ENCODE results near the gene CSRNP3.

Gene CSRNP3

GRCh38 chr2:165634855-165635254, 165.4 kb downstream of the CSRNP3 start:
- TF ChIP-seq CTCF (IDR thresholded peaks at IDR 0.05; ENCODE audit: low read depth, low read length): no peak
- peak; percentile 88 for DNase-seq (ENCODE audit: low read depth, low spot score)
- in situ Hi-C loops (cut with HindIII; ENCODE audit: low sequenced_read_pairs): no loop called here
- H3K4me3 ChIP-seq (ENCODE audit: low read depth, low read length): no peak overlapping the region

- no peak for TF ChIP-seq CTCF (IDR thresholded peaks at IDR 0.05; ENCODE audit: low read depth, low read length)
- DNase-seq (ENCODE audit: low read depth, low spot score): no peak
- in situ Hi-C loops (cut with HindIII; ENCODE audit: low sequenced_read_pairs): no loop called here
- H3K4me3 ChIP-seq (ENCODE audit: low read depth, low read length): no peak overlapping the region
Measured at GRCh38 chr2:165635532-165635931, 166.0 kb downstream of the CSRNP3 start.

GRCh38 chr2:165636959-165637358, 167.5 kb downstream of the CSRNP3 start:
- no peak for TF ChIP-seq CTCF (IDR thresholded peaks at IDR 0.05; ENCODE audit: low read depth, low read length)
- no peak for DNase-seq (ENCODE audit: low read depth, low spot score)
- in situ Hi-C loops (cut with HindIII; ENCODE audit: low sequenced_read_pairs): no loop called here
- no peak overlapping the region for H3K4me3 ChIP-seq (ENCODE audit: low read depth, low read length)

- DNase-seq (ENCODE audit: low read depth, low spot score): no peak
- in situ Hi-C loops (cut with HindIII; ENCODE audit: low sequenced_read_pairs): no loop called here
- no peak overlapping the region for H3K4me3 ChIP-seq (ENCODE audit: low read depth, low read length)
- TF ChIP-seq CTCF (IDR thresholded peaks at IDR 0.05; ENCODE audit: low read depth, low read length): no peak
Measured at GRCh38 chr2:165637396-165637795, 167.9 kb downstream of the CSRNP3 start.

GRCh38 chr2:165639504-165639903, 170.0 kb downstream of the CSRNP3 start:
- DNase-seq (ENCODE audit: low read depth, low spot score): no peak
- H3K4me3 ChIP-seq (ENCODE audit: low read depth, low read length): no peak overlapping the region
- no peak for TF ChIP-seq CTCF (IDR thresholded peaks at IDR 0.05; ENCODE audit: low read depth, low read length)
- in situ Hi-C loops (cut with HindIII; ENCODE audit: low sequenced_read_pairs): no loop called here

- in situ Hi-C loops (cut with HindIII; ENCODE audit: low sequenced_read_pairs): no loop called here
- no peak overlapping the region for H3K4me3 ChIP-seq (ENCODE audit: low read depth, low read length)
- no peak for TF ChIP-seq CTCF (IDR thresholded peaks at IDR 0.05; ENCODE audit: low read depth, low read length)
- DNase-seq (ENCODE audit: low read depth, low spot score): no peak
Measured at GRCh38 chr2:165640247-165640929, 170.9 kb downstream of the CSRNP3 start.

All from astrocyte of the spinal cord (primary cell).